HEK293T (cell line): Measurements from ENCODE around the gene FAM20C.

ENCODE experiments used
- CTCF ChIA-PET: fragments of 350-600 bp; formaldehyde crosslinking; extraction: SDS; loops from one replicate; lab custom pipeline; 2021; ENCODE audit warnings: antibody characterized with exemption, inconsistent platforms; lab: Yijun Ruan, JAX
- POLR2A ChIA-PET: fragments of 350-600 bp; formaldehyde crosslinking; extraction: SDS; loops from one replicate; lab custom pipeline; 2020; ENCODE audit warnings: antibody characterized with exemption, inconsistent platforms; lab: Yijun Ruan, JAX
- DNase-seq: peaks from one replicate; pipeline ENCODE4 v3.0.0; 2012; ENCODE audit warnings: mixed read lengths; ENCODE audit errors: extremely low spot score
- ARNT ChIP-seq: fragments of 450-650 bp; IDR thresholded peaks from 2 replicates; pipeline ENCODE4 v1.6.1; 2017; ENCODE audit warnings: mild to moderate bottlenecking
- BHLHE40 ChIP-seq: fragments of 450-650 bp; IDR thresholded peaks from 2 replicates; pipeline ENCODE4 v1.6.1; 2016; ENCODE audit warnings: mild to moderate bottlenecking, moderate library complexity, borderline replicate concordance
- CTBP1 ChIP-seq: fragments of 450-650 bp; IDR thresholded peaks from 2 replicates; pipeline ENCODE4 v1.6.1; 2016; ENCODE audit warnings: borderline replicate concordance
- ELF4 ChIP-seq: fragments of 450-650 bp; IDR thresholded peaks from 2 replicates; pipeline ENCODE4 v1.6.1; 2017; ENCODE audit warnings: antibody characterized with exemption
- FOXA1 ChIP-seq: fragments of 450-650 bp; IDR thresholded peaks from 2 replicates; pipeline ENCODE4 v1.6.1; 2016; ENCODE audit warnings: mild to moderate bottlenecking
- FOXK2 ChIP-seq: fragments of 450-650 bp; IDR thresholded peaks from 2 replicates; pipeline ENCODE4 v1.6.1; 2016; ENCODE audit warnings: mild to moderate bottlenecking
- FOXM1 ChIP-seq: fragments of 450-650 bp; IDR thresholded peaks from 2 replicates; pipeline ENCODE4 v1.6.1; 2017; ENCODE audit warnings: mild to moderate bottlenecking, borderline replicate concordance
- HDGF ChIP-seq: fragments of 450-650 bp; IDR thresholded peaks from 2 replicates; pipeline ENCODE4 v1.6.1; 2017; ENCODE audit warnings: antibody characterized with exemption, borderline replicate concordance
- L3MBTL2 ChIP-seq: fragments of 450-650 bp; conservative IDR thresholded peaks from 2 replicates; pipeline ENCODE4 v1.6.1; 2016; ENCODE audit warnings: mild to moderate bottlenecking
- LEF1 ChIP-seq: fragments of 450-650 bp; IDR thresholded peaks from 2 replicates; pipeline ENCODE4 v1.6.1; 2017; ENCODE audit warnings: mild to moderate bottlenecking, borderline replicate concordance
- NFRKB ChIP-seq: fragments of 450-650 bp; IDR thresholded peaks from 2 replicates; pipeline ENCODE4 v1.6.1; 2016; ENCODE audit warnings: mild to moderate bottlenecking, moderate library complexity
- PKNOX1 ChIP-seq: fragments of 450-650 bp; IDR thresholded peaks from 2 replicates; pipeline ENCODE4 v1.6.1; 2016
- SP1 ChIP-seq: fragments of 450-650 bp; IDR thresholded peaks from 2 replicates; pipeline ENCODE4 v1.6.1; 2017
- SUZ12 ChIP-seq: fragments of 450-650 bp; IDR thresholded peaks from 2 replicates; pipeline ENCODE4 v1.6.1; 2016; ENCODE audit warnings: mild to moderate bottlenecking
- TARDBP ChIP-seq: fragments of 450-650 bp; IDR thresholded peaks from 2 replicates; pipeline ENCODE4 v1.6.1; 2016
- ZNF384 ChIP-seq: fragments of 450-650 bp; IDR thresholded peaks from 2 replicates; pipeline ENCODE4 v1.6.1; 2016

The FAM20C gene

GRCh38 chr7:272108-272615 lies 79.8 kb downstream of the FAM20C start:
- DNase-seq, result no peak
- TF ChIP-seq ELF4 (no peak), FOXM1 (no peak), LEF1 (no peak), HDGF (no peak), BHLHE40 (no peak), L3MBTL2 (no peak), FOXA1 (no peak), SUZ12 (no peak), NFRKB (no peak), ARNT (no peak)
- CTCF ChIA-PET, result no interaction called here
- POLR2A ChIA-PET, result no interaction called here

- TF ChIP-seq CTBP1, result no peak
- TF ChIP-seq ELF4, result no peak
- TF ChIP-seq FOXA1, result no peak
- TF ChIP-seq PKNOX1, result no peak
- TF ChIP-seq HDGF, result no peak
- no peak for TF ChIP-seq SUZ12
- no peak for TF ChIP-seq SP1
- TF ChIP-seq TARDBP, result no peak
- no peak for DNase-seq
- POLR2A ChIA-PET, result no interaction called here
- CTCF ChIA-PET, result no interaction called here
Measured at GRCh38 chr7:272631-273030, 80.3 kb downstream of the FAM20C start.

- POLR2A ChIA-PET, result no interaction called here
- TF ChIP-seq ARNT (no peak), CTBP1 (no peak), SP1 (no peak), BHLHE40 (no peak), FOXA1 (no peak), LEF1 (no peak), NFRKB (no peak), ELF4 (no peak), L3MBTL2 (no peak), FOXM1 (no peak), ZNF384 (no peak), PKNOX1 (no peak), FOXK2 (no peak), SUZ12 (no peak), TARDBP (no peak), HDGF (no peak)
- DNase-seq, result no peak
- CTCF ChIA-PET, result no interaction called here
Measured at GRCh38 chr7:273327-273726, 81.0 kb downstream of the FAM20C start.

GRCh38 chr7:274266-274665 lies 81.9 kb downstream of the FAM20C start:
- ChIA-PET POLR2A (no interaction called here), CTCF (no interaction called here)
- DNase-seq, result no peak
- no peak for TF ChIP-seq ZNF384
- TF ChIP-seq FOXM1, result no peak
- TF ChIP-seq ELF4, result no peak
- TF ChIP-seq SUZ12, result no peak
- no peak for TF ChIP-seq SP1
- no peak for TF ChIP-seq TARDBP
- no peak for TF ChIP-seq HDGF
- TF ChIP-seq NFRKB, result no peak
- TF ChIP-seq BHLHE40, result no peak
- TF ChIP-seq PKNOX1, result no peak
- no peak for TF ChIP-seq CTBP1
- TF ChIP-seq ARNT, result no peak
- no peak for TF ChIP-seq FOXA1
- TF ChIP-seq FOXK2, result no peak
- no peak for TF ChIP-seq L3MBTL2
- no peak for TF ChIP-seq LEF1

GRCh38 chr7:276230-276835 lies 84.0 kb downstream of the FAM20C start:
- ChIA-PET POLR2A (no interaction called here), CTCF (no interaction called here)
- DNase-seq, result no peak
- TF ChIP-seq BHLHE40, result no peak
- TF ChIP-seq FOXA1, result no peak
- no peak for TF ChIP-seq CTBP1
- TF ChIP-seq ELF4, result no peak
- TF ChIP-seq TARDBP, result no peak
- no peak for TF ChIP-seq PKNOX1
- TF ChIP-seq SP1, result no peak
- TF ChIP-seq LEF1, result no peak
- TF ChIP-seq NFRKB, result no peak

GRCh38 chr7:277228-277627 lies 84.9 kb downstream of the FAM20C start:
- POLR2A ChIA-PET, result no interaction called here
- DNase-seq, result no peak
- CTCF ChIA-PET, result no interaction called here
- TF ChIP-seq FOXA1, result no peak
- TF ChIP-seq NFRKB, result no peak
- TF ChIP-seq HDGF, result no peak
- no peak for TF ChIP-seq L3MBTL2
- no peak for TF ChIP-seq ARNT
- no peak for TF ChIP-seq SUZ12
- TF ChIP-seq TARDBP, result no peak
- TF ChIP-seq CTBP1, result no peak
